ENCODE results near the gene RIPK4.

RIPK4 gene

DNA sequence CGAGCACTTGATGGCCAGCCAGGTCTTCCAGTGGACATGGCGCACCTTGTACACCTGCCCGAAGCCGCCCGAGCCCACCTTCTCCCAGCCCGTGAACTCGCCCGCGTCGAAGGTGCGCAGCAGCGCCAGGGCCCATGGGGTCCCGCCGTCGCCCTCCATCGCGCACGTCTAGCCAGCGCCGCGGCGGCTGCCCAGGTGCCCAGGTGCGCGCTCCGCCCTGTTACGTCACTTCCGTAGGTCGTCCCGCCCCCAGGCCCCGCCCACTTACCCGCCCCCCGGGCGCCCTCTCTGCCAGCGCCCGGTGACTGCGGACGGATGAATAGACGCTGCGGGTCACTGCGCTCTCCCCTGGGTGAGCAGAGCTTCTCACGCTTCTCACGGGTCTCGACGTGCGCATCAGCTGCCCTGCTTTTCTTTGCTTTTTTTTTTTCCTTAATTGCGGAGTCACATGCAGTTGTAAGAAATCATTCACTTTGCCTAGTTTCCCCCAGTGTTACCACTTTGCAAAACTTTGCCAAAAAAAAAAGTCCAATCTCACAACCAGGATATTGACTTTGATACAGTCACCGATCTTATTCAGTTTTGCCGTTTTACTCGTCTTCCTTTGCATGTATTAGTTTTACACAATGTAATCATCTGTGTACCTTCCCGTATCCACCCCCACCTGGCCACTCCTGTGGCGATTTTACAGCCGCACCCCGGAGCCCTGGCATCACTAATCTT is at the start of gene RIPK4:
TSS of gene RIPK4 (minus strand) at position 170 of the 723 bp plus-strand sequence. CDS start at position 159, 11 bp downstream.
- intact Hi-C loops (cut with micrococcal nuclease) = no loop called here
- H3K27me3 Mint-ChIP-seq = peaks cover 91% of the 10 kb centered on the region
- H3K4me1 Mint-ChIP-seq (ENCODE audit: low read depth) = peaks cover 41% of the 10 kb centered on the region
- H3K4me3 Mint-ChIP-seq = peak within 1 kb of the TSS; percentile 47
- no peaks in the 10 kb centered on the region for H3K9me3 Mint-ChIP-seq
- no peaks in the 10 kb centered on the region for H3K36me3 Mint-ChIP-seq (ENCODE audit: low read depth)
- H3K27ac Mint-ChIP-seq = no peak within 1 kb of the TSS

DNA sequence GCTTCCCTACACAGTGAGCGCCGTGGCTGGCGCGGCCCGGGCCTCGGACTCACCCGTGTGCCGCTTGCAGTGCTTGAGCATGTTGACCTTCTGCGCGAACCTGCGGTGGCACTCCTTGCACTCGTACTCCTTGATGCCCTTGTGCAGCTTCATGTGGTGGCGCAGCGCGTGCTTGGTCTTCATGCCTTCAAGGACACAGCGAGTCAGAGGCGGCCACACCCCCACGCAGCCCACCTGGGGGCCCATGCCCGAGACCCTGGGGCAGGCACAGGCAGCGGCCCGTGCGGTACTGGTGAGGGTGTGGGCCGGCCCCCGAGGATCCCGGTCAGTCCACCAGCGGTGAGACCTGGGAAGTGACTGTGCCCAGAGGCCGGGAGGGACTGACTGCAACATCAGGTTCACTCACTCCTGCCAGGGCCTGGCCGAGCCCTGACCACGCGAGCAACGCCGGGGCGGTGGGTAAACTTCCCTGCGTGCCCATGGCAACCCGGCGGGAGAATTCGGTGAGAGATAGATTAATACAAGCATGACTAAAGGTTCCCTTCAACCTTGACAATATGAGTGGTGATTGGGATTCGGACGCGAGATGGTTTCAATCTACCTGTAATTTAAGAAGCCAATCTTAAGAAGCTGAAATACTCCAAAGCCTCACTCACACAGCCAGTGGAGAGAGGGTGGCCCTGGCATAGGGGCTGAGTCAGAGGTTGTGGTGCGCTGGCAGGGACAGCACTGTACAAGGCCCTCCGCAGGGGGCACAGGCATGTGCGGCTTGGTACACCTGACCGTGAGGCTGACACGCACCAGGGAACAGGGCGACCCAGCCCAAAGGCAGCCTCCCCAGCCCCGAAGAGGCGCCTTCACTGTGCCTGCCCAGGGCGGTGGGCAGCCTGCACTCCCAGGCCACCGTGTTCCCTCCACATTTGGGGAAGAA is 49.1 kb upstream of the RIPK4 start:
- intact Hi-C loops (cut with micrococcal nuclease) = loop anchor here (1.0 to 2.0 kb wide), 2 partner anchors 205 to 301 kb away; no protein-coding TSS in a partner anchor
- Mint-ChIP-seq H3K4me3 (no peak overlapping the region), H3K36me3 (ENCODE audit: low read depth) (peaks cover 71% of the 10 kb centered on the region), H3K27me3 (no peaks in the 10 kb centered on the region), H3K9me3 (no peaks in the 10 kb centered on the region), H3K27ac (no peak overlapping the region), H3K4me1 (ENCODE audit: low read depth) (peaks cover 5% of the 10 kb centered on the region)

GRCh38 chr21:41813226-41813625 is 46.4 kb upstream of the RIPK4 start:
- no peaks in the 10 kb centered on the region for H3K27me3 Mint-ChIP-seq
- intact Hi-C loops (cut with micrococcal nuclease) = no loop called here
- H3K9me3 Mint-ChIP-seq = no peaks in the 10 kb centered on the region
- H3K4me1 Mint-ChIP-seq (ENCODE audit: low read depth) = peaks cover 5% of the 10 kb centered on the region
- H3K27ac Mint-ChIP-seq = no peak overlapping the region
- H3K4me3 Mint-ChIP-seq = no peak overlapping the region
- peaks cover 77% of the 10 kb centered on the region for H3K36me3 Mint-ChIP-seq (ENCODE audit: low read depth)

DNA sequence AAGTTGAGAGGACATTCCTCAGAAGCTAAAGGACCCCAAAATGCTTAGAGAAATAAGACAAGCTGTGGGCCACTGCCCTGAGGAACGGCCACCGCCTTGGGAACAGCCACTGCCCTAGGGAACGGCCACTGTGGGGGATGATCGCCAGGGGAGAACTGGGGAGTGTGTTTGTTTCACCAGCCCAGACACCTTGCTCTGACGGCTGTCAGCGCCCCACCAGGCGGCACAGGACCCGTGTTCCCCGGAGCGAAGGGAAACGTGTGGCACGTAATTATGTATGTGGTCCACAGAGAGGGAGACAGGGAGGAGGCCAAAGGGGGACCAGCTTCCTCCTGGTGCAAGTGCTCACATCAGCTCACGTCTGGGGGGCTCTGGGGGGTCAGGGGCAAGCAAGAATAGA is 45.8 kb upstream of the RIPK4 start:
- no peak overlapping the region for H3K4me3 Mint-ChIP-seq
- intact Hi-C loops (cut with micrococcal nuclease) = no loop called here
- H3K4me1 Mint-ChIP-seq (ENCODE audit: low read depth) = peaks cover 5% of the 10 kb centered on the region
- H3K27me3 Mint-ChIP-seq = no peaks in the 10 kb centered on the region
- H3K9me3 Mint-ChIP-seq = no peaks in the 10 kb centered on the region
- H3K36me3 Mint-ChIP-seq (ENCODE audit: low read depth) = peaks cover 79% of the 10 kb centered on the region
- no peak overlapping the region for H3K27ac Mint-ChIP-seq

- Mint-ChIP-seq H3K36me3 (ENCODE audit: low read depth) (peaks cover 87% of the 10 kb centered on the region), H3K4me3 (no peak overlapping the region), H3K9me3 (peaks cover 9% of the 10 kb centered on the region), H3K27me3 (no peaks in the 10 kb centered on the region), H3K4me1 (ENCODE audit: low read depth) (no peaks in the 10 kb centered on the region), H3K27ac (no peak overlapping the region)
- intact Hi-C loops (cut with micrococcal nuclease) = no loop called here
Observed at GRCh38 chr21:41810597-41810932, 43.7 kb upstream of the RIPK4 start.

DNA sequence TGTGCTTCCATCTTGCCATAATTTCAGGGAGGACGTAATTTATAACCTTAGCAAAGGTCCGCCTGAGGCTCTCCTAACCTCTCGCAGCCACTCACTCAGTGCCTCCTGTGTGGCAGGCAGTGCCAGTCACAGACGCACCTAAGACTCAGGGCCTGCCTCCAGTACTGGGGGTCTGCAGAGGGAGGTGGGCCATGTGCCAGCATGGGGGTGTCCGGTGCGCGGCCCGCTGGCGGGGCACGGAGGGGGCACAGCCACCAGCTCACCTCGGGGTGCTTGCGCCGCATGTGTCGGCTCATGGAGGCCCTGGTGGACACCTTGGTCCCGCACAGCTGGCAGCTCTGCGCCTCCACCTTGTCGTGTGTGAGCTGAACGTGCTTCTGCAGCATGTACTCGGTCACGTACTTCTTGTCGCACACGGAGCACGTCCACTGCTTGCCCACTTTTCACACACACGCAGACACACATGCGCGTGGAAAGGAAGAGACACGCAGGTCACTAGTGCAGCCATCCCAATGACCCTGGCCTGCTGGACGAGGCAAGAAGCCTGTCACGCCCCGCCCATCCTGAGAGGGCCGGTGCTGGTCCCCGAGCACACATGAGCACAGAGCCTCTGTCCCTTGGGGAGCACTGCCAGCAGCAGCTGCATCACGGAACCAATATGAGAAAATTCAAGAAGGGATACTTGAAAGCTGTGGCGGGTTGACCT is 43.2 kb upstream of the RIPK4 start:
- Mint-ChIP-seq H3K4me3 (no peak overlapping the region), H3K4me1 (ENCODE audit: low read depth) (no peaks in the 10 kb centered on the region), H3K36me3 (ENCODE audit: low read depth) (peaks cover 82% of the 10 kb centered on the region), H3K27me3 (no peaks in the 10 kb centered on the region), H3K9me3 (peaks cover 9% of the 10 kb centered on the region), H3K27ac (no peak overlapping the region)
- intact Hi-C loops (cut with micrococcal nuclease) = no loop called here

- peaks cover 9% of the 10 kb centered on the region for H3K9me3 Mint-ChIP-seq
- no peak overlapping the region for H3K27ac Mint-ChIP-seq
- no peaks in the 10 kb centered on the region for H3K4me1 Mint-ChIP-seq (ENCODE audit: low read depth)
- H3K27me3 Mint-ChIP-seq = no peaks in the 10 kb centered on the region
- no peak overlapping the region for H3K4me3 Mint-ChIP-seq
- intact Hi-C loops (cut with micrococcal nuclease) = no loop called here
- H3K36me3 Mint-ChIP-seq (ENCODE audit: low read depth) = peaks cover 81% of the 10 kb centered on the region
Observed at GRCh38 chr21:41808846-41809245, 42.0 kb upstream of the RIPK4 start.

DNA sequence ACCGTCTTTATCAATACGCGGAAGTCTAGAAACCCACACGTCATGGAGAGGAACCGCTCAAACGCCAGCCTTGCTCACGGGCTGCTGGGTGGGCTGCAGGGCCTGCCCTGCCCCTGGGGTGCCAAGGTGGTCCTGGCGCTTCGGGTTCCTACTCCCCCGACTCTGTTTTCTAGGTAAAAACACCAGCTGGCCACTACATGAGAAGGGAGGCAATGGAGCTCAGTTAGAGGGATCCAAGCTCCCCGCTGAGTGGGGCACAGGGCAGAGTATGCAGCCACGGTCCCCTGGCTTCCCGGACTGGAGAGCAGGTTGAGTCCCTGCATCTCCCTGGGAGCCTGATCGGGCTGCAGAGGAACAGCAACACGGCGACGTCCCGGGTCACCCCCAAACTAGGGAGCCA is 41.2 kb upstream of the RIPK4 start:
- Mint-ChIP-seq H3K36me3 (ENCODE audit: low read depth) (peaks cover 79% of the 10 kb centered on the region), H3K9me3 (peaks cover 9% of the 10 kb centered on the region), H3K4me1 (ENCODE audit: low read depth) (no peaks in the 10 kb centered on the region), H3K4me3 (no peak overlapping the region), H3K27ac (no peak overlapping the region), H3K27me3 (no peaks in the 10 kb centered on the region)
- intact Hi-C loops (cut with micrococcal nuclease) = no loop called here

- Mint-ChIP-seq H3K36me3 (ENCODE audit: low read depth) (peaks cover 77% of the 10 kb centered on the region), H3K27me3 (no peaks in the 10 kb centered on the region), H3K9me3 (peaks cover 9% of the 10 kb centered on the region), H3K27ac (no peak overlapping the region), H3K4me3 (no peak overlapping the region), H3K4me1 (ENCODE audit: low read depth) (peaks cover 11% of the 10 kb centered on the region)
- intact Hi-C loops (cut with micrococcal nuclease) = no loop called here
Observed at GRCh38 chr21:41806773-41807172, 39.9 kb upstream of the RIPK4 start.

DNA sequence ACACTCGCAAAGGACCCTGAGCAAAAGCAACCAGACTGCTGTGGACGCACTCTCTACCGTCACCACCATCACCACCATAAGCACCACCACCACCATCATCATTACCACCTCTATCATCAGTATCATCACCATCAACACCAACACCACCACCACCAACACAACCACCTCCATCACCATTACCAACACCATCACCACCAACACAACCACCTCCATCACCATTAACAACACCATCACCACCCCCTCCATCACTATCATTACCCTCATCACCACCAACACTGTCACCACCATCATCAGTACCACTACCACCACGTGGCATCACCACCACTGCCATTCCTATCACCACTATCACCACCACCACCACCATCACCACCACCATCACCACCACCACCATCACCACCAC is 38.8 kb upstream of the RIPK4 start:
- H3K9me3 Mint-ChIP-seq = peaks cover 9% of the 10 kb centered on the region
- H3K36me3 Mint-ChIP-seq (ENCODE audit: low read depth) = peaks cover 80% of the 10 kb centered on the region
- H3K27me3 Mint-ChIP-seq = no peaks in the 10 kb centered on the region
- H3K4me1 Mint-ChIP-seq (ENCODE audit: low read depth) = peaks cover 23% of the 10 kb centered on the region
- no peak overlapping the region for H3K27ac Mint-ChIP-seq
- intact Hi-C loops (cut with micrococcal nuclease) = no loop called here
- no peak overlapping the region for H3K4me3 Mint-ChIP-seq

- Mint-ChIP-seq H3K27ac (no peak overlapping the region), H3K27me3 (no peaks in the 10 kb centered on the region), H3K9me3 (peaks cover 9% of the 10 kb centered on the region), H3K4me3 (no peak overlapping the region), H3K36me3 (ENCODE audit: low read depth) (peaks cover 80% of the 10 kb centered on the region), H3K4me1 (ENCODE audit: low read depth) (peaks cover 24% of the 10 kb centered on the region)
- intact Hi-C loops (cut with micrococcal nuclease) = no loop called here
Observed at GRCh38 chr21:41805038-41805437, 38.2 kb upstream of the RIPK4 start.

GRCh38 chr21:41804381-41804780 is 37.5 kb upstream of the RIPK4 start:
- H3K9me3 Mint-ChIP-seq = peaks cover 9% of the 10 kb centered on the region
- H3K27me3 Mint-ChIP-seq = no peaks in the 10 kb centered on the region
- intact Hi-C loops (cut with micrococcal nuclease) = no loop called here
- no peak overlapping the region for H3K4me3 Mint-ChIP-seq
- H3K27ac Mint-ChIP-seq = no peak overlapping the region
- H3K36me3 Mint-ChIP-seq (ENCODE audit: low read depth) = peaks cover 80% of the 10 kb centered on the region
- H3K4me1 Mint-ChIP-seq (ENCODE audit: low read depth) = peaks cover 24% of the 10 kb centered on the region

DNA sequence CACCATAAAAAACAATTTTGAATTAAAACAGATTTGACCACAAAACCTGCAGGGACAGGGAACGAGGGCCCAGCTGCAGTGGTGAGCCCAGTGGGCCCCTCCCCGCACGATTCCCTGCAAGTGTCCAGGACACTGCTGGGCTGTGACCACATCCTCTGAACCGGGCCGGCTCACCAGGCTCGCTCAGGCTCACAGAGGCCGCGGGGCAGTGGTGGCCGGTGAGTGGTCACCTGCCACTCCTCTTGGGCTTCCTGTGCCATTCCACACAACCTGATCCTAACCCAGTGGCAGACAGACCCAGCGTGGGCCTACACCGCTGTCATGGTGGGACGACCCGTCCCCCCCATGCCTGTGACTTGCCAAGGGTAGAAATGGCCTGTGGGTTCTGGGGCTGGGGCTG is 36.5 kb upstream of the RIPK4 start:
- Mint-ChIP-seq H3K36me3 (ENCODE audit: low read depth) (peaks cover 77% of the 10 kb centered on the region), H3K27ac (no peak overlapping the region), H3K27me3 (no peaks in the 10 kb centered on the region), H3K4me3 (no peak overlapping the region), H3K4me1 (ENCODE audit: low read depth) (peaks cover 24% of the 10 kb centered on the region), H3K9me3 (peaks cover 9% of the 10 kb centered on the region)
- intact Hi-C loops (cut with micrococcal nuclease) = no loop called here

- intact Hi-C loops (cut with micrococcal nuclease) = no loop called here
- peaks cover 9% of the 10 kb centered on the region for H3K9me3 Mint-ChIP-seq
- H3K27ac Mint-ChIP-seq = peak overlapping the region; percentile 66
- peaks cover 24% of the 10 kb centered on the region for H3K4me1 Mint-ChIP-seq (ENCODE audit: low read depth)
- H3K36me3 Mint-ChIP-seq (ENCODE audit: low read depth) = peaks cover 77% of the 10 kb centered on the region
- H3K27me3 Mint-ChIP-seq = no peaks in the 10 kb centered on the region
- peak overlapping the region; percentile 55 for H3K4me3 Mint-ChIP-seq
Observed at GRCh38 chr21:41802684-41803083, 35.8 kb upstream of the RIPK4 start.

Data from dendritic cell treated with granulocyte-macrophage colony-stimulating factor and Interleukin-4, amounts not matched to agents 40 ng/mL and 50 ng/mL, for 4 days (primary cell).